Cardiac fibroblast (primary cell): ENCODE data around the gene POU5F1.
"Not testable (repeated sequence)": the region's sequence is repeated elsewhere in the genome, so short reads cannot be mapped to it uniquely, and the experiment has no call there.

Source experiments
- DNase-seq, 2 donors: peaks; one replicate each; pipeline versions ENCODE4 v3.0.0 to v3.0.0-alpha.2; 2010; ENCODE audit warnings: low read depth in 2 of 2
- H3K4me3 ChIP-seq, 2 donors: replicated peaks in 1 of 2; 1 replicate in 1 of 2; 2 replicates in 1 of 2; pipeline ENCODE4 v1.5.1; 2011; ENCODE audit warnings: low read depth in 2 of 2, low read length in 2 of 2, mild to moderate bottlenecking in 2 of 2, moderate library complexity in 1 of 2
- CTCF ChIP-seq: IDR thresholded peaks from one replicate; pipeline ENCODE4 v1.5.1; 2011; ENCODE audit warnings: low read depth, mild to moderate bottlenecking, low read length, inconsistent platforms

Gene POU5F1

GRCh38 chr6:31170600-31170881 is at the start of gene POU5F1:
Gene POU5F1 (minus strand): TSS chr6:31170682. CDS start chr6:31170620, 62 bp downstream.
- no peak within 1 kb of the TSS for H3K4me3 ChIP-seq
- DNase-seq, result no peak
- TF ChIP-seq CTCF, result no peak

- TF ChIP-seq CTCF, result no peak
- no peak for DNase-seq
Observed at GRCh38 chr6:31216208-31216898, 45.9 kb upstream of the POU5F1 start.

GRCh38 chr6:31215216-31215615 is 44.7 kb upstream of the POU5F1 start:
- not testable (repeated sequence) for DNase-seq, H3K4me3 ChIP-seq

More at GRCh38 chr6:31216208-31216898, 45.9 kb upstream of the POU5F1 start:
- no peak overlapping the region for H3K4me3 ChIP-seq

- DNase-seq, result no peak
- TF ChIP-seq CTCF, result no peak
- no peak overlapping the region for H3K4me3 ChIP-seq
Observed at GRCh38 chr6:31214516-31214915, 44.0 kb upstream of the POU5F1 start.

GRCh38 chr6:31210741-31211532 is 40.5 kb upstream of the POU5F1 start:
- H3K4me3 ChIP-seq, result no peak overlapping the region
- no peak for TF ChIP-seq CTCF
- no peak for DNase-seq

- no peak for DNase-seq
- TF ChIP-seq CTCF, result no peak
- no peak overlapping the region for H3K4me3 ChIP-seq
Observed at GRCh38 chr6:31210123-31210522, 39.6 kb upstream of the POU5F1 start.

- no peak for DNase-seq
- no peak overlapping the region for H3K4me3 ChIP-seq
- no peak for TF ChIP-seq CTCF
Observed at GRCh38 chr6:31209137-31209536, 38.7 kb upstream of the POU5F1 start.
